Mucosa of gallbladder (tissue), 1 donor: Measurements from ENCODE around the gene MTARC1. TPM values are rescaled to one million over a fixed set of nuclear protein-coding genes. Genes with fewer than 3 reads are reported as not detected.
A peak's percentile ranks its signal among the peaks of the same experiment; 100 is the strongest.

Experiments
- DNase-seq: peaks from one replicate; pipeline ENCODE4 v3.0.0-alpha.2; 2020; ENCODE audit warnings: low spot score
- total RNA-seq: library from RNA; stranded (reverse); gene quantifications from one replicate; pipeline ENCODE4 v1.2.1, GENCODE V29; 2021
- donor health status: DM: no; HTN: no; CAD: no.

MTARC1 gene
- total RNA-seq, 1 donor from 2014 or later: 13.2 TPM

- DNase-seq: no peak
These were observed 19.7 kb downstream of the MTARC1 start for GRCh38 chr1:220806408-220806807.

- no peak for DNase-seq
These were observed 21.0 kb downstream of the MTARC1 start for GRCh38 chr1:220807726-220808125.

- DNase-seq: no peak
These were observed 21.9 kb downstream of the MTARC1 start for GRCh38 chr1:220808345-220809186.

DNA sequence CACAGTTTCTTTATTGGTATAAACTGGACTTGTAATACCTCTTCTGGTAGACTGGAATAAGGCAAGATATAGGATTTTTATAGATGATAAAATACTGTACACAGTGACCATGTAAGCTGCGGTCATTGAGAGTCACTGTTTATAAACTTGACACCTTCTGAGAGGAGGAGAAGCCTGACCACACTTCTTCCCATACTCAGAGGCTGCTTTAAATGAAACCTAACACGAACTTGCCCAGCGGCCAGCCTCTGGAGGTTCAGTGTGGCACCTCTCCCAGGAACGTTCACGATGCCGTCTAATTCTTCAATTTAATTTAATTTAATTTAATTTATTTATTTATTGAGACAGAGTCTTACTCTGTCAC, 22.5 kb downstream of the MTARC1 start:
- no peak for DNase-seq

GRCh38 chr1:220809704-220810103, 23.0 kb downstream of the MTARC1 start:
- no peak for DNase-seq

- peak; percentile 83 for DNase-seq
These were observed 23.5 kb downstream of the MTARC1 start for GRCh38 chr1:220810179-220810653.

- DNase-seq: no peak
These were observed 24.2 kb downstream of the MTARC1 start for GRCh38 chr1:220810963-220811362.

DNA sequence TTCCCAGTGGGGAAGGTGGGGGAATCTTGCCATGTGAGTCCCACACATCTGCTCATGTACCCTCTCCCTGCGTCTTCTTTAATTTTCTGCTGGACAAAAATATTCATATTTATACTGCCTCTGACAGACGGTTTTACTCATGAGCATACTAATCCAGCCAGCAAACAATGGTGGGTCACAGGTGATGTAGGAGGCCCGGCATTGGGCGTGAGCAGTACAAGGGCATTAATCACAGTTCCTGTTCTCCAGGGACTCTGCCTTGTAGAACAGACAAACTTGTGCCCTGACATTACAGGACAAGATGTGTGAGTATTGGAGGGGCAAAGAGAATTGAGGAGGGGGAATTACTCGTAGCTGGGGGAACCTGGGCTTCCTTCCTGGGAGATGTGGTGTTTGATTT, 25.0 kb downstream of the MTARC1 start:
- no peak for DNase-seq

- DNase-seq: no peak
These were observed 25.6 kb downstream of the MTARC1 start for GRCh38 chr1:220812308-220812707.

GRCh38 chr1:220813013-220813412, 26.3 kb downstream of the MTARC1 start:
- DNase-seq: no peak

GRCh38 chr1:220815409-220815808, 28.7 kb downstream of the MTARC1 start:
- no peak for DNase-seq

- DNase-seq: peak; percentile 21
These were observed 31.2 kb downstream of the MTARC1 start for GRCh38 chr1:220817907-220818306.

- peak; percentile 75 for DNase-seq
These were observed 31.9 kb downstream of the MTARC1 start for GRCh38 chr1:220818421-220819173.

DNA sequence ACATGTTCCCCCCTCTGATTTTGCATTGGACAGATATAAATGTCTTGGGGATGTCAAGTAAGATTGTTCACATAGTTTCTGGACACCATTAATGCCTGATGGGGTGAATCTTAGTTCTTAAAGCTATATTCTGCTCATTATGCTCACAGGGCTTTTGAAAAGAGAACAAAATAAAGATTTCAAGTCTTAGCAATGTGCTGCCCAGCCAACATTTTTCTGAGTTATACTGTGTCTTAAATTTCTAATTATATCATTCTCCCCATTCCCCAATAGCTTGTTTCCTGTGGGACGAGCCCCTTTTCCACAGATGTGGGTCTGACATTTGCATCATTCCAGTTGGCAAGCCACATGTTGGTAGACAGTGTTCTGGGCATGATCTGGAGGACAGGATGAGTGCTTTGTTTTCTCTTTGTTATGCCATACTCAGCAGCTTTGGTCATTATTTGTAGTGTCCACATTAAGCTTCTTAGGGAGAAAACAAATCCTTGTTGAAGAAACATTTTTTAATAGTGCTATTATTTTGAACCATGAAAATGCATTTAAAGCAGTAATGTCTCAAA, 32.8 kb downstream of the MTARC1 start:
- DNase-seq: peak; percentile 48

DNA sequence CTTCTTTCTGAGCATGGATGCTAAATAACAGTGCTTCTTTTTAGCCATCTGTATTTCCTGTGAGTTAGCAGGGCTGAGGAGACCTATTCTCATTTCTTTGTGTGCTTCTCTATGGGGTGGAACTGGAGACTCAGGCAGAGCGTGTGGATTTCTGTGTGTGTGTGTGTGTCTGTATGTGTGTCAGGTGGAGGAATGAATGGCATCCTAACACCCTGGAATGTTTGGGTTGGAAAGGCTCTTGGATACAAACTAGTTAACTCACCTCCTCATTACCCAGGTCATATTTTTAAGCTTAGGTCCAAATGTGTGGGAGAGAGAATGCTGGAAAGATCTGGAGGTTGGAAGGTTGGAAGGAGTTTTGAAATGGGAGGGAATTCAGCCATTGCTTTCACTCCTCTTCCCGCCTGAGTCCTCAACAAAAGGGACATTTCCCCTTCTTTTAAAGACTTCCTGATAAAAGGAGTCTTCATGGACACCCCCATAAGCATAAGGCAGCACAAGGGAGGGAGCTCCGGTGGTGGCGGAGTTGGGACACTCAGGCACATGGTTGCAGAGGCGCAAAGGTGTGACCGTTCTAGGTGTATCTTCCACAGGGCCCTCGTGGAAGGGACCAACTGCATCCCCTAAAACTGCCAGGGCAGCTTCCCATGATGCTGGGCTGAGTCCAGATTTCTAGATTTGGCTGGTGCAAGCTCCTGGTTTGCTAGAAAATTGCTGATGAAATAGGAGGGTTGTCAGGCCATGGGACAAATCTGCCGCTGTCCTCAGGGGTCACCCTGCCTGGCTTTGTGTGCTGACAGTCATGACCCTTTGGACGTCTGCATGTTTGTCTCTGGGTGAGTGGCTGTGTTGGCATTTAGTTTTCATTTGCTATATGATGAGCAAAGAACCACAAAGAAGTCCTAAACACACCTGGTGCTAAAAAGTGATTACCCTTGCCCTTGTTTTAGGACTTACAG, 37.6 kb downstream of the MTARC1 start:
- no peak for DNase-seq

DNA sequence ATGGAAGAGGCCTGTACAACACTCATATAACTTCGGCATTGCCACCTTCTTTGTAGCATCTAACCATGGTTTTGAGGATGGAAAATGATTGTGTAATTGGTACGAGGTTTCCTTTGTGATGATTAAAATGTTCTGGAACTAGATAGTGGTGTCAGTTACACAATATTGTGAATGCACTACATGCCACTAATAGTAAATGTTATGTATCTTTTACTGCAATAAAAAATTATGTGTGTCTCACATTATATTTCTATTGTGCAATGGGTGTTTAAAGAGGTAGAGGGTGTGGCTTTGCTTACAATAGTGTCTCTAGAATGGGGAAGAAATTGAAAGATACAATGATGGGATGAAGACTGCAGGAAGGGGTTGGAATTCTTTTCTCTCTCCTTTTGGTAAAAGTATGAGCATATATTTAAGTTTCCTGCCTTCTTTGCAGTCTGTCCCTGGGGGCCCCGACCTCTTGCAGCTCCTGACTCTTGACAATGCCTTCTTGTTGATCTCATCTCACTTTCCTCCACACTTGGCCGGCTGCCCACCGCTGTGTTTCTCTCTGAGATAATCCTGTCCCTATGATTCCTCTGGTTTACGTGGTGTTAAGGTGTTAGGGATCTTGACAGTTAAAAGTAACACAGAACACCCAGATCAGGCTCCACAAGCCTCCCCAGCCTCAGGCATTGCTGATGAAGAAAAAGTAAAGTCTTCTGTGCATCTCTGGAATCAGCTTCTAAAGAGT, 39.3 kb downstream of the MTARC1 start:
- DNase-seq: no peak

DNA sequence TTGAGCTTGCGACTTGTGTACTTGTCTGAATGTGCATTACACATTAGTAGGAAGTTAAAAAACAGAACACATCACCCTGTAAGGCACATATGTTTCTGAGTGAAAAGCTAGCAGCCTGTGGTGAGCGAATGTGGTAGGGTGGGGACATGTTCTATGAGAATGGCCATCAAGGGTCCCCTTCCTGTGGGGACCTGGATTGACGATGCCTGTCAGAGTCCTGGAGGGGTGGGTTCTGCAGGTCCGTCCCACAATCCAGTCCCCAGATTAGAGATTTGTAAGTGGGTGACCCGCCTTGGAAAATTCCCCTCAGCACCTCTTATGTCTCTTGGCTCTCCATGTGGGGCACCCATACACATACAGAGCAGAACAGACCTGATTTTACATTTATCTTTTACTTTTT, 40.0 kb downstream of the MTARC1 start:
- DNase-seq: no peak

GRCh38 chr1:220827445-220828178, 40.9 kb downstream of the MTARC1 start:
- DNase-seq: no peak

- DNase-seq: peak; percentile 44
These were observed 41.4 kb downstream of the MTARC1 start for GRCh38 chr1:220828179-220828490.

DNA sequence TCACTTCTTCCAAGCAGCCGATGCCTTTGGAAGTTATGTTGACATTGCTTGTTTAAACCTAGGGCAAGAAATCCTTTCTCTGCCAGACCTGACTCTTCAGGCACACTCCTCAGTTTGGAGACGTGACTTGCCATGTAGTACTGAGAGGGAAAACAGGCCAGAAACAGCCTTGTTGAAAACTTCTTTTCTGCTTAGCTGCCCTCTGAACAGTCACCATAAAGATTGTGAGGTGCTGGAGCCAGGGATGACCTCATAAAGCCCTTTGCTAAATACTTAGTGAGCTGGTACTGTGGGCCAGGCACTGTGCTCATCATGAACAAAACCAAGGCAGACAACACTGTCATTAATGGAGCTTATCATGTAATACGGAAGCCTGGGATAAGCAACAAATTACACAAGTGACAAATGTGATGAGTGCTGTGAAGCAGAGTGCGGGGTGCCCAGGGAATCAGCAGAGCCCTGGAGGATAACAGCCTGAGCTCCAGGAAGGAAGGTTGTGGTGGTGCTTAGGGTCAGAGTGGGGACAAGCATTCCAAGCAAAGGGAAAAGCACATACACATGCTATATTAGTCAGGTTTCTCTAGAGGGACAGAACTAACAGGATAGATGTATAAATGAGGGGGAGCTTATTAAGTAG, 42.4 kb downstream of the MTARC1 start:
- no peak for DNase-seq
